HepG2 (cell line): Measurements from ENCODE around the gene GJC1. TPM values are rescaled to one million over a fixed set of nuclear protein-coding genes. Genes with fewer than 3 reads are reported as not detected.

ENCODE experiments used
- ATAC-seq: fragments of 200-7000 bp; cut with Tn5 transposase; 3 replicates; pipeline ENCODE4 v1.9.1; 2020; ENCODE audit warnings: mild to moderate bottlenecking, moderate library complexity
- BruUV-seq: library from RNA; stranded (reverse); fragments of 400-500 nt; replicated peaks from 2 replicates; lab custom pipeline; 2021; lab: Mats Ljungman, UMichigan
- CTCF ChIA-PET: fragments of 300-600 bp; formaldehyde crosslinking; extraction: SDS; loops from one replicate; lab custom pipeline; 2021; ENCODE audit warnings: low total read pairs, inconsistent platforms, low intra/inter-chr PET ratio; lab: Yijun Ruan, JAX
- POLR2A ChIA-PET: fragments of 350-600 bp; sonication (Branson Sonifier 250); formaldehyde crosslinking; loops from one replicate; lab custom pipeline; 2020; ENCODE audit warnings: antibody characterized with exemption, inconsistent platforms; lab: Yijun Ruan, JAX
- DNase-seq: peaks from one replicate; pipeline ENCODE4 v3.0.0-alpha.2; 2015; ENCODE audit warnings: low spot score
- FAIRE-seq: peaks from 3 replicates; lab custom pipeline; 2011; peaks lifted over from hg19 to GRCh38; lab: Jason Lieb, UNC
- H2AFZ ChIP-seq: one replicate; pipeline ENCODE4 v1.6.1; 2011; ENCODE audit warnings: low read length, inconsistent platforms
- H3K27ac ChIP-seq: fragments of 300-600 bp; 3 replicates; pipeline ENCODE4 v1.8.0; 2011; ENCODE audit warnings: mixed run types, mild to moderate bottlenecking, mixed read lengths, low read length, inconsistent platforms; ENCODE audit not compliant: insufficient read depth; ENCODE audit errors: extremely low read length
- H3K27me3 ChIP-seq, 2 experiments: fragments of 200-600 bp in 1 of 2; 2 replicates in 1 of 2; 3 replicates in 1 of 2; pipeline versions ENCODE4 v1.6.0 to v1.8.0; 2011; ENCODE audit warnings: low read length in 2 of 2, mild to moderate bottlenecking in 2 of 2, moderate library complexity in 2 of 2, inconsistent platforms in 1 of 2; ENCODE audit not compliant: insufficient read depth in 2 of 2, control insufficient read depth in 1 of 2
- H3K36me3 ChIP-seq, 2 experiments: fragments of 200-600 bp in 1 of 2; replicated peaks in 1 of 2; 2 replicates in 1 of 2; 3 replicates in 1 of 2; pipeline versions ENCODE4 v1.5.1 to v1.8.0; 2011; ENCODE audit warnings: low read length in 2 of 2, inconsistent platforms in 1 of 2; ENCODE audit not compliant: insufficient read depth in 2 of 2, control insufficient read depth in 1 of 2
- H3K4me1 ChIP-seq: 2 replicates; pipeline ENCODE4 v1.5.1; 2012; ENCODE audit warnings: low read length, inconsistent platforms; ENCODE audit not compliant: insufficient read depth
- H3K4me2 ChIP-seq: 2 replicates; pipeline ENCODE4 v1.6.0; 2011; ENCODE audit warnings: low read depth, low read length, inconsistent platforms
- H3K4me3 ChIP-seq, 3 experiments: fragments of 200-600 bp in 1 of 3; sonication (generic), shearing (Covaris generic) in 1 of 3; replicated peaks in 1 of 3; 2 replicates each; pipeline ENCODE4 v1.5.1; 2011 to 2016; ENCODE audit warnings: low read length in 3 of 3, inconsistent platforms in 2 of 3, low read depth in 2 of 3, mild to moderate bottlenecking in 2 of 3, control low read depth in 1 of 3, mixed read lengths in 1 of 3; ENCODE audit not compliant: insufficient read depth in 1 of 3
- H3K79me2 ChIP-seq: one replicate; pipeline ENCODE4 v1.6.1; 2011; ENCODE audit warnings: low read length, inconsistent platforms; ENCODE audit not compliant: insufficient read depth
- H3K9ac ChIP-seq: 2 replicates; pipeline ENCODE4 v1.6.0; 2011; ENCODE audit warnings: mild to moderate bottlenecking, low read depth, low read length, inconsistent platforms; ENCODE audit not compliant: insufficient read depth
- H3K9me3 ChIP-seq: 2 replicates; pipeline ENCODE4 v1.5.1; 2012; ENCODE audit warnings: mild to moderate bottlenecking, low read length
- H4K20me1 ChIP-seq: 2 replicates; pipeline ENCODE4 v1.6.0; 2011; ENCODE audit warnings: inconsistent platforms, mild to moderate bottlenecking, low read length, moderate library complexity; ENCODE audit not compliant: insufficient read depth
- CHD2 ChIP-seq: IDR thresholded peaks from 2 replicates; pipeline ENCODE4 v1.6.1; 2011; ENCODE audit warnings: low read depth, low read length, improper control_type of control experiment
- FOXP4 ChIP-seq: sonication (generic); formaldehyde crosslinking; IDR thresholded peaks from 2 replicates; pipeline ENCODE4 v1.4.0; 2020; ENCODE audit warnings: missing genetic modification reagents
- NR1H2 ChIP-seq: sonication (generic); formaldehyde crosslinking; IDR thresholded peaks from 2 replicates; pipeline ENCODE4 v1.8.1; 2022; ENCODE audit warnings: low read depth, missing genetic modification reagents, borderline replicate concordance
- PCBP2 ChIP-seq: fragments of 200-400 bp; formaldehyde crosslinking; optimal IDR thresholded peaks from 2 replicates; pipeline ENCODE3; 2018; ENCODE audit warnings: low read length, low read depth; ENCODE audit not compliant: poor library complexity, severe bottlenecking
- POLR2A ChIP-seq, 2 experiments: IDR thresholded peaks; 2 replicates each; pipeline ENCODE4 v1.6.1; 2011; ENCODE audit warnings: low read depth in 2 of 2, low read length in 2 of 2, mild to moderate bottlenecking in 1 of 2, moderate library complexity in 1 of 2; ENCODE audit not compliant: insufficient read depth in 1 of 2
- RBM22 ChIP-seq: fragments of 200-400 bp; formaldehyde crosslinking; optimal IDR thresholded peaks from 2 replicates; pipeline ENCODE3; 2017; ENCODE audit warnings: mild to moderate bottlenecking, low read length, moderate library complexity
- TRAFD1 ChIP-seq: sonication (generic); formaldehyde crosslinking; IDR thresholded peaks from 2 replicates; pipeline ENCODE4 v1.5.1; 2020; ENCODE audit warnings: missing genetic modification reagents, mild to moderate bottlenecking, borderline replicate concordance
- ZFX ChIP-seq: sonication (generic); formaldehyde crosslinking; IDR thresholded peaks from 2 replicates; pipeline ENCODE4 v1.4.0; 2020; ENCODE audit warnings: mild to moderate bottlenecking, low read depth, missing genetic modification reagents, moderate library complexity
- ZNF549 ChIP-seq: sonication (generic); formaldehyde crosslinking; IDR thresholded peaks from 2 replicates; pipeline ENCODE4 v1.5.0; 2020; ENCODE audit warnings: missing genetic modification reagents
- ZNF672 ChIP-seq: sonication (generic); formaldehyde crosslinking; IDR thresholded peaks from 2 replicates; pipeline ENCODE4 v1.8.1; 2022; ENCODE audit warnings: missing genetic modification reagents
- ZNF775 ChIP-seq: sonication (generic); formaldehyde crosslinking; IDR thresholded peaks from 2 replicates; pipeline ENCODE4 v1.4.0; 2020; ENCODE audit warnings: missing genetic modification reagents, mild to moderate bottlenecking, moderate library complexity, borderline replicate concordance
- WGBS: methylation state at CpG from one replicate; pipeline ENCODE4 v1.1.6; 2017; ENCODE audit warnings: low lambda C conversion rate; 5-methylcytosine and 5-hydroxymethylcytosine counted together
- in situ Hi-C: cut with HindIII; loops from 2 replicates; pipeline ENCODE4 v1.10.0; 2017; ENCODE audit warnings: low pct_unique_long_range_greater_than_20kb; ENCODE audit not compliant: extremely low pct_ligation_motif_present
- intact Hi-C: fragments of 100-400 bp; cut with micrococcal nuclease; formaldehyde crosslinking; loops from one replicate; pipeline ENCODE4 v1.10.0; 2022; ENCODE audit not compliant: unreplicated experiment
- polyA plus RNA-seq, 8 experiments: library from polyadenylated mRNA; depleted of rRNA in 3 of 8; stranded (reverse) in 7 of 8; unstranded in 1 of 8; fragments of >200 nt; fragmentation: Illumina TruSeq in 4 of 8; extraction: Trizol in 4 of 8; gene quantifications; 2 replicates each; pipeline versions ENCODE4 v1.2.1 to v1.2.3, GENCODE V29; 2011 to 2016; ENCODE audit warnings: low read depth in 4 of 8, missing spikeins in 1 of 8, mixed read lengths in 1 of 8; ENCODE audit not compliant: insufficient read depth in 1 of 8
- total RNA-seq, 5 experiments: library from RNA; depleted of rRNA; stranded (reverse); fragments of >200 nt; fragmentation: Illumina TruSeq; extraction: Trizol; gene quantifications; 2 replicates each; pipeline ENCODE4 v1.2.3, GENCODE V29; 2016; ENCODE audit warnings: low read depth in 1 of 5

GJC1 gene
- total and polyA plus RNA-seq, 2 of the 13 experiments (the other 11 are each of a cell fraction or from before 2014, with no cell fraction given): 1.7 TPM

- H3K4me2 ChIP-seq: no peak overlapping the region
- ChIA-PET CTCF (no interaction called here), POLR2A (interaction anchor here (0.7 kb wide), 1 partner anchor 31 kb away, joined by 3 read pairs; no protein-coding TSS in a partner anchor)
- TF ChIP-seq RBM22: peak; percentile 12
- peak in 1 of 2 experiments; percentile 31; a peak in 1 of 4 replicates for TF ChIP-seq POLR2A (IDR thresholded peaks at IDR 0.05; ENCODE audit: insufficient read depth in 1 of 2, low read depth in 2 of 2, low read length in 2 of 2)
- TF ChIP-seq PCBP2: no peak
- H3K4me3 ChIP-seq: no peak overlapping the region
- H2AFZ ChIP-seq: no peak overlapping the region
- peaks cover 29% of the 10 kb centered on the region for H3K4me1 ChIP-seq
- intact Hi-C loops (no loop called here), in situ Hi-C loops (no loop called here)
- no peak for FAIRE-seq
- BruUV-seq: no TSS peak
- DNase-seq: no peak
- 94% methylated on average over 5 of the region's 5 CpGs for WGBS
- H3K27me3 ChIP-seq: no peaks in the 10 kb centered on the region
- no peaks in the 10 kb centered on the region for H3K79me2 ChIP-seq
- H3K27ac ChIP-seq: no peak overlapping the region
- no peaks in the 10 kb centered on the region for H4K20me1 ChIP-seq
- no peak overlapping the region for H3K9ac ChIP-seq
- ATAC-seq: no peak
- H3K9me3 ChIP-seq: no peaks in the 10 kb centered on the region
- H3K36me3 ChIP-seq: peaks cover 60 to 86% of the 10 kb centered on the region in 2 experiments
Measured at GRCh38 chr17:44859701-44860100, 29.6 kb upstream of the GJC1 start.

- ChIA-PET CTCF (no interaction called here), POLR2A (no interaction called here)
- H3K27ac ChIP-seq: no peak overlapping the region
- no peak for ATAC-seq
- no TSS peak for BruUV-seq
- FAIRE-seq: no peak
- H3K36me3 ChIP-seq: peaks cover 56 to 89% of the 10 kb centered on the region in 2 experiments
- no peak overlapping the region for H2AFZ ChIP-seq
- intact Hi-C loops: no loop called here
- H3K4me3 ChIP-seq: no peak overlapping the region
- no peaks in the 10 kb centered on the region for H3K79me2 ChIP-seq
- no peak overlapping the region for H3K4me2 ChIP-seq
- no peaks in the 10 kb centered on the region; the same call in 1 of the 2 replicates for H4K20me1 ChIP-seq
- TF ChIP-seq ZNF549: no peak
- TF ChIP-seq ZNF775 (CRISPR knock-in tag): no peak
- no peak for TF ChIP-seq TRAFD1 (CRISPR knock-in tag)
- TF ChIP-seq FOXP4: no peak
- TF ChIP-seq ZFX (CRISPR knock-in tag): no peak
- no peak for TF ChIP-seq ZNF672 (CRISPR knock-in tag)
- TF ChIP-seq CHD2: no peak
- no peak for TF ChIP-seq NR1H2
- TF ChIP-seq, all 625 proteins: peak for 0
- Histone ChIP-seq H3K4me1 (no peaks in the 10 kb centered on the region), H3K27me3 (no peaks in the 10 kb centered on the region), H3K9me3 (no peaks in the 10 kb centered on the region), H3K9ac (no peak overlapping the region)
- in situ Hi-C loops: no loop called here
- WGBS: 98% methylated on average over 5 of the region's 5 CpGs
- no peak for DNase-seq
Measured at GRCh38 chr17:44854192-44854591, 24.1 kb upstream of the GJC1 start.
